ENCODE measurements around the gene RAB11FIP4.

- TF ChIP-seq CTCF (IDR thresholded peaks at IDR 0.05) = no peak
- TF ChIP-seq POLR2AphosphoS5 (IDR thresholded peaks at IDR 0.05) = no peak
Observed at GRCh38 chr17:31413081-31413799, 21.8 kb downstream of the RAB11FIP4 start.
